Fibroblast of the conjunctiva (primary cell): Measurements from ENCODE around the gene ICE1.
"Not testable (repeated sequence)": the region's sequence is repeated elsewhere in the genome, so short reads cannot be mapped to it uniquely, and the experiment has no call there.

Experiments
- DNase-seq: peaks from one replicate; pipeline ENCODE4 v3.0.0-alpha.2; 2010; ENCODE audit warnings: low read depth

The ICE1 gene

GRCh38 chr5:5487585-5488360 is 65.3 kb downstream of the ICE1 start:
- no peak for DNase-seq

DNA sequence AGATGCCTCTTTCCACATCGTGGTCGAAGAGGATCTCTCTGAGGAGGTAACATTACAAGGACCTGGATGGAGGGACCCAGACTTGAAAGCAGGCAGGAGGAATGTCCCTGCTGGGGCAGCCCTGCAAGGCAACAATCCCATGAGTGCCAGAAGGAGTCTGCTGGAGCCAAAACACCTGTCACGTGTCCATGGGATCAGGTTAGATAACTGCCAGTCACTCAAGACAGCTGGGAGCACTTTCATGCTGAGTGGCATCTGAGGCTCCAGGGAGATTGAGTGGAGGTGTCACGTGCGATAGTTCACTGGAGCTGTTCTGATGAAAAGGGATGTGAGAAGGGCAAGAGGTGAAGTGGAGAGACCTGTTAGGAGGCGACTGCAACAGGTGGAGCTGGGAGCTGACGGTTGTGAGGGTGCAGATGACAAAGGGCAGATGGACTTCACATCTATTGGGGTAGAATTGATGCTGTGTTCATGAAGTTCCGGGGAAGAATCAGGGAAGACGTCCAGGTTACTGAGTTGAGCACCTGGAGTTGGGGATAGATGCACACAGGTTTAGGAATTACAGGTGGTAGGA is 68.4 kb downstream of the ICE1 start:
- DNase-seq: no peak

DNA sequence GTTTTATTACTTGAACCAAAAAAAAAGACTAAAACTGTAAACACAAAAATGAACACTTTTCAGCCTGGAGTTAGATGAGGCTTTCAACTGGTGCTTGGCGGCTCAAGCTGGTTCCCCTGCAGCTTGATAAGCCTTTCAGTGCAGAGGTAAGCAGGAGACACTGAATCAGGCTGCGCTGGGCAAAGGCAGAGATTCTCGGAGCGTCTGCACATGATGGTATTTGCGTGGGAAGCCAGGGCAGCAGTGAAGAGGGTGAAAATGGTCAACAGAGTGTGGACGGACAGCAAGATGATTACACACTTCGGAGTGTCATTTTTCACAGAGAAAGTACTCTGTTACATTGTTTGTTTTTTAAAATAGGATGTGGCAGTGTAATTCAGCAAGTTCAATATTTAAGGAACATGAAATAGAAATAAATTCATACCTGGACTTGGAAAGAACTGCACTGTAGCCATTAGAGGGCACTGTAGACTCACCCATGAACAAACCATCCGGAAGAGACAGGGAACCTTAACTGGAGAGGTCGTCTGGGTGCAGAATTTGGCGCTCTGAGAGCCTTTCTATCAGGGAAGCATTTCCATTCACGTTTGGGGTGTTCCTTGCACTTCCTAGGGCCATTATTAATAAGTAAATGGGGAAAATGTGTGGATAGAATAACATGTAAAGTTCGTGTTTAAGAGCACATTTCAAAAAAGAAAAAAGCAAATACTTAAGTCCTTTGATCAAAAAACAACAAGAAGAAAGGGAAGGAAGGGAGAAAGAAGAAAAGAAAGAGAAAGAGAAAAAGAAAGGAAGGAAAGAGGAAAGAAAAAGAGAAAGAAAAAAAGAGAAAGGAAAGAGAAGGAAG is 69.8 kb downstream of the ICE1 start:
- peak; percentile 33 for DNase-seq

GRCh38 chr5:5492934-5493271 is 70.4 kb downstream of the ICE1 start:
- not testable (repeated sequence) for DNase-seq

DNA sequence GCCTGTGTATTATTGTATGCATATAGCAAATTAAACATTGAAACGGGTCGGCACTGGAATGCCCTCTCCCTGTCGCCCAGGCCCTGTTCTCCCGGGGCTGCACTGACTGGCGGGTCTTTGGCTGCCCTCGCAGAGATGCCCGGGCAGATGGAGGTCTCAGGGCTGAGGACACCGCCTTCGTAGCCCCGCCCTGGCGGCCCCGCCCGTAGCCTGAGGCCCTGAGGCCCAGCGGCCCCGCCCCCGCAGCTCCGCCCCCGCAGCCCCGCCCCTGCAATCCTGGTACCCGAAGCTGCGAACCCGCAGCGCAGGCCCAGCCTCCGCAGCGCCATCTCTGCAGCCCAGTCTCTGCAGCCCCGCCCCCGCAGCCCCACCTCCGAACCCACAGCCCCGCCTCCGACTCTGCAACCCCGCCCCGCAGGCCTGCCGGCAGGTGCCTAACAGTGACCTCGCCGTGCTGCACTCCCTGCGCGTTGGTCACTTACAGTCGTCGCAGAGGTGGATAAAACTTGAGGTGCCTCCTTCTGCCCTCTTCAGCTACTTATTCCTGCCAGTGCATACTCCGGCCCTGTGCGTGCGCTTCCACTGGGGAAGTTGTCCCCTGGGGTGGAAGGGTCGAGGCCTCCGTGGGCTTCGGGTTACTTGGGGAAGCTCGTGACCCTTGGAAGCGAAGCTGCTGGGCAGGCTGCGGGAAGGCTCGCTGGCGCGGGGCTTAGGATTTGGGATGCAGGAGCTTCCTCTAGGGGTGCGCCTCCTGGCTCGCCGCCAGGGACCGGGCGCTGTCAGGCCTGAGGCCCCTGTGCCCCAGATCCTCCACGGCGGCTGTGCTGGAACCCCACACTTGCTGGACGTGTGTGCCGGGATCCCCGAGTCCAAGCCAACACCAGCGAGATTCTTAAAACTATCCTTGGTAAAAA is 72.3 kb downstream of the ICE1 start:
- DNase-seq: peak; percentile 36

GRCh38 chr5:5497152-5497788 is 74.8 kb downstream of the ICE1 start:
- DNase-seq: peak; percentile 52

GRCh38 chr5:5499442-5499841 is 77.0 kb downstream of the ICE1 start:
- no peak for DNase-seq

DNA sequence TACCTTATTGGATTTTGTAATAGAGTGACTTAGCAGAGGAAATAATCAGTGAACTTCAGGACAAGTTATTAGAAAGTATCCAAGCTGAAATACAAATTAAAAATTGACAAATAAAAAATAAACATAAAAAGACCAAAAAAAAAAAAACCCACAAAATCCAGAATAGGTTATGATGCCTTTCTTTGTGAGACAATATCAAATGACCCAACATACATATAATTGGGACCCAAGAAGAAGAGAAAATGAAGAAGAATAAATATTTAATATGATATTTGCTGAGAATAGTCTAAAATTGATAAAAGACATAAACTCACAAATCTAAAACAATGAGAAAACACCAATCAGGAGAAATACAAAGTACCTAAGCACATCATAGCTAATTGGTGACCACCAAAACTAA is 81.8 kb downstream of the ICE1 start:
- DNase-seq: no peak

- no peak for DNase-seq
These were observed 83.3 kb downstream of the ICE1 start for GRCh38 chr5:5505815-5506214.

DNA sequence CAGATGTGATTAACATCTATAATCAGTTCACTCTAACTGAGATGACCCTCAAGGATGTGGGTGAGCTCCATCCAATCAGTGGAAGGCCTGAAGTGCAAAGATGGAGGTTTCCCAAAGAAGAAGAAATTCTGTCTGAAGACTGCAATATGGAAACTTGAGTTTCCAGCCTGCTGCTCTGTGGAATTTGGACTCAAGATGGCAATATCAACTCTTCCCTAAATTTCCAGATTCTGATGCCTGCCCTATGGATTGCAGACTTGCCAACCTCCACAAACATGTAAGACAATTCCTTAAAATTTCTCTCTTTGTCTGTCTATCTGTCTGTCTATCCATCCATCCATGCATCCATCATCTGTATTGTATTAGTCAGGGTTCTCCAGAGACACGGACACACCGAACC is 85.9 kb downstream of the ICE1 start:
- no peak for DNase-seq

GRCh38 chr5:5511904-5512416 is 89.5 kb downstream of the ICE1 start:
- DNase-seq: no peak

DNA sequence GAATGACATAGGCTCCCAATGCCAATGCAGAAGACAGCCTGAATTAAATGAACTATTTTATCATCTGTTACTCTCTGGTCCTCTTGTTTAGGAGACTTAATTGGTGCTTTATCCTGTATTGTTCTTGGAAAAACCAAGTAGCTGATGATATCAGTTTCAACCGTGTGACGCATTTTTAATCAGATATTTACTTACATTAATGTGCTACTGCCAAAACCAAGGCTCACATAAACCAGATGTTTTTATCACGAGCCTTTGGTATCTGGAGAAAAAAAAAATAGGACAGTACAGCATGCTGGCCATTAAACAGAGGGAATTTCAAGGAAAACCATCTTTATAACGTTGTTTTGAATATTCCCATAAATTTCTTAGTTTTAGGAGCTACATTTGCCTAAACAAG is 90.1 kb downstream of the ICE1 start:
- DNase-seq: no peak

- not testable (repeated sequence) for DNase-seq
These were observed 98.1 kb downstream of the ICE1 start for GRCh38 chr5:5520622-5521021.

DNA sequence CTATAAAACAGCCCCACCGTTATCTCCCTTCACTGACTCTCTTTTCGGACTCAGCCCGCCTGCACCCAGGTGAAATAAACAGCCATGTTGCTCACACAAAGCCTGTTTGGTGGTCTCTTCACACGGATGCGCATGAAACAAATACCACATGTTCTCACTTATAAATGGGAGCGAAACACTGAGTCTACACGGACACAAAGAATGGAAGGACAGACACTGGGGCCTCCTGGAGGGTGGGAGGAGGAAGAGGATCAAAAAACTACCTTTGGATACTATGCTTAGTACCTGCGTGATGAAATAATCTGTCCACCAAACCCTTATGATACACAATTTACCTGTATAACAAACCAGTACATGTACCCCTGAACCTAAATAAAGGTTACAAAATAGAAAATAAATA is 98.6 kb downstream of the ICE1 start:
- no peak for DNase-seq

GRCh38 chr5:5521478-5521877 is 99.0 kb downstream of the ICE1 start:
- no peak for DNase-seq

GRCh38 chr5:5522336-5522735 is 99.9 kb downstream of the ICE1 start:
- DNase-seq: no peak

DNA sequence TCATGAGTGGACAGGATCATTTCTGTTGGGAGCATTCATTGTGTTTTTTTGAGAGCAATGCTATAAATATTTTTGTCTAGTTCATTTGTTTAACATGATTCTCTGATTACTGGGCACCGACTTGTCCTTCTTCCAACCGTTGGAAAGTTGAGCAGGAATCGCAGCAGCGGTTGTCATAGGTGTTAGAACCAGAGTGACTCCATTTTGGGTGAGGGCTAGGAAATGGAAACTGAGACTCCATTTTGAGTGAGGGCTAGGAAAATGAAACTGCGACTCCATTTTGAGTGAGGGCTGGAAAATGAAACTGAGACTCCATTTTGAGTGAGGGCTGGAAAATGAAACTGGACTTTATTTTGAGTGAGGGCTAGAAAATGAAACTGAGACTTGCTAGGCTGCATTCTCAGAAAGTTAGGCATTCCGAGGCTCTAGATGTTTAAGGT is 100.6 kb downstream of the ICE1 start:
- no peak for DNase-seq

GRCh38 chr5:5524327-5524726 is 101.8 kb downstream of the ICE1 start:
- no peak for DNase-seq

DNA sequence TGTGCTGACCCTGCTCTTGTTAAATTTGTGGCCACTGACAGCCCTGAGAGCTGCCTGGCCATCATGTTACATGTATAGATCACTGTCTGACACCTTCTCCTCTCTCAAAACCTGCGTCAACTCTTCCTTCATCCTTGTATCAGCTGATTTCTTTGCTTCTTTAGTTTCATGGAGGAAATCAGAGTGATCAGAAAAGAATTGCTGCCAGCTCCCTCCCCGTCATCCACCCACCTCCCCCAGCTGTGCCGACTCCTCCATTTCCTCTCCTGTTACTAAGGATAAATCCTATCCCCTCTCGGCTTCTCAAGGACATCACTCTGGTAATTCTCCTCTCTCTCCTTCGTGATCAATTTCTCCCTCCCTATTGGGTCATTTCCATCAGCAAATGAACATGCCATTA is 108.9 kb downstream of the ICE1 start:
- DNase-seq: no peak

DNA sequence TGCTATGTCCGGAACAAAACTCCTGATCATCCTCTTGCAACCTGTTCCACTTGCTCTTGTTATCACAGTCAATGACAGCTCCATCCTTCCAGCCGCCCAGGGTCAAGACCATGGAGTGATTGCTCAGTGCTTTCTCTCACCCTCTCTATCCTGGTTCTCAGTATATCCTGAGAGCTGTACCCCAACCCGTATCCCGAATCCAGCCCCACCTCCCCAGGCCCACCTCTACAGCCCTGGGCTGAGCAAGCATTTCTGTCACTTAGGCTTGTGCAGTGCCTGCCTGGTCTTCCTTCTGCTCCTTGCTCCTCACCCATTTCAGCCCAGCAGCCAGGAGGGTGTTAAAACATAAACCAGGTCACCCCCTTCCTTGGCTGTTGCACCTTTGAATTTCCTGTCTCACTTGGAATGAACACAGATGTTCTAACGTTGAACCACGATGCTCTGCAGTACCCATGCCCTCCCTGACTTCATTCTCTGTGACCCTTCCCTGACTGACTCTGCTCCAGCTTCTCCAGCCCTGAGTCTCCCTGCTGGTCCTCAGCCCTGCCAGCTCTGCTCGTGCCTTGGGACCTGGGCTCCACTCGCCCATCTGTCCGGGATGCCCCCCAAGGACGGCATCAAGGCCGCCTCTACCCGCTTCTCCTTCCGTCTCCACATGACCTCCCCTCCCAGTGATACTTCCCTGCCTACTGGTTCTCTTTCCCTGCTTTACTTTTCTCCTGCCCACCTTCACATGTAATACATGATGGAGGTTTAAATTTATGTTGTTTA is 110.0 kb downstream of the ICE1 start:
- DNase-seq: no peak

GRCh38 chr5:5533927-5534326 is 111.5 kb downstream of the ICE1 start:
- no peak for DNase-seq
